Measurements from ENCODE around the gene TRAPPC2L. TPM values are rescaled to one million over a fixed set of nuclear protein-coding genes. Genes with fewer than 3 reads are reported as not detected.
"Not testable (repeated sequence)": the region's sequence is repeated elsewhere in the genome, so short reads cannot be mapped to it uniquely, and the experiment has no call there.

TRAPPC2L gene
- total RNA-seq, 1 experiment from 2014 or later = 48.4 TPM

DNA sequence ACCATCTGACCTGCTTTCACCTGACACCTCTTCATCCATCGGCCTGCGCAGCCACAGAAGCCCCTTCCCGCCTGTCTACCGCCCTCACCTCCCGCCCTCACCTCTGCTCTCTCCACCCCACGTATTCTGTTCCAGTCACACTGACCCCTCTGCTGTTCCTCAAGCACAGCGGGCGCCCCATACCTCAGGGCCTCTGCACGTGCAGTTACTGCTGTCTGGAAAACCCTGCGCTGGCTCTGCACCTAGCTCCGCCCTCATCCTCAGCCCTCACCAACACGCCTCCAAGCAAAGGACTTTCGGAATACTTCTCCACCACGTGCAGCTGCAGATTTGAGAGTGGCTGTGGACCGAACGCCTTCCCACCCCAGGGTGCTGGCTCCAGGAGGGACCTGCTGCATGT, 34.2 kb downstream of the TRAPPC2L start:
- no peak for DNase-seq (ENCODE audit: low read depth)

GRCh38 chr16:88892065-88892464, 35.1 kb downstream of the TRAPPC2L start:
- DNase-seq (ENCODE audit: low read depth) = no peak

- DNase-seq (ENCODE audit: low read depth) = no peak
Measured at GRCh38 chr16:88893127-88893968, 36.4 kb downstream of the TRAPPC2L start.

DNA sequence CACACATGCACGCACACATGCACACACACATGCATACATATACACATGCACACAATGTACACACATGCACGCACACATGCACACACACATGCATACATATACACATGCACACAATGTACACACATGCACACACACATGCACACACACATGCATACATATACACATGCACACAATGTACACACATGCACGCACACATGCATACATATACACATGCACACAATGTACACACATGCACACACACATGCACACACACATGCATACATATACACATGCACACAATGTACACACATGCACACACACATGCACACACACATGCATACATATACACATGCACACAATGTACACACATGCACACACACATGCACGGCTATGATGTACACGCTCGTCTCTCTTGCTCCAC, 37.3 kb downstream of the TRAPPC2L start:
- DNase-seq (ENCODE audit: low read depth) = not testable (repeated sequence)

- no peak for DNase-seq (ENCODE audit: low read depth)
Measured at GRCh38 chr16:88894681-88895300, 37.9 kb downstream of the TRAPPC2L start.

DNA sequence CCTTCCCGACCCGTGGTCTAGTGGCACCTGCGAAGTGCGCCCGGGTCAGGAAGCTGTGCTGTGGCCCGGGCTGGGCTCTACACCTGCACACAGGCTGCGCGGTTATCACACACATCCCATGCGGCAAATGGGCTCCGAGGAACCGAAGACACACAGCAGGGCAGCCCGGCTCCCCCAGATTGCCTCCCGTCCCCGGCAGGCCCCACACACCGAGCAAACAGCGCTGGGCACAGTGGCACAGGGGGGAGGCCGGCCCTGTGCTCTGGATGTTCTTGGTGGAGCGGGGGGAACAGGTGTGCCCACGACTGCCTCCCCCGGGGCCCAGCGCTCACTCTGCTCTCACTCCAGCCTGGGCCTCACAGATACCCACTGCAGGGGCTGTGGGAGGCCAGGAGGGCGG, 38.4 kb downstream of the TRAPPC2L start:
- no peak for DNase-seq (ENCODE audit: low read depth)

DNA sequence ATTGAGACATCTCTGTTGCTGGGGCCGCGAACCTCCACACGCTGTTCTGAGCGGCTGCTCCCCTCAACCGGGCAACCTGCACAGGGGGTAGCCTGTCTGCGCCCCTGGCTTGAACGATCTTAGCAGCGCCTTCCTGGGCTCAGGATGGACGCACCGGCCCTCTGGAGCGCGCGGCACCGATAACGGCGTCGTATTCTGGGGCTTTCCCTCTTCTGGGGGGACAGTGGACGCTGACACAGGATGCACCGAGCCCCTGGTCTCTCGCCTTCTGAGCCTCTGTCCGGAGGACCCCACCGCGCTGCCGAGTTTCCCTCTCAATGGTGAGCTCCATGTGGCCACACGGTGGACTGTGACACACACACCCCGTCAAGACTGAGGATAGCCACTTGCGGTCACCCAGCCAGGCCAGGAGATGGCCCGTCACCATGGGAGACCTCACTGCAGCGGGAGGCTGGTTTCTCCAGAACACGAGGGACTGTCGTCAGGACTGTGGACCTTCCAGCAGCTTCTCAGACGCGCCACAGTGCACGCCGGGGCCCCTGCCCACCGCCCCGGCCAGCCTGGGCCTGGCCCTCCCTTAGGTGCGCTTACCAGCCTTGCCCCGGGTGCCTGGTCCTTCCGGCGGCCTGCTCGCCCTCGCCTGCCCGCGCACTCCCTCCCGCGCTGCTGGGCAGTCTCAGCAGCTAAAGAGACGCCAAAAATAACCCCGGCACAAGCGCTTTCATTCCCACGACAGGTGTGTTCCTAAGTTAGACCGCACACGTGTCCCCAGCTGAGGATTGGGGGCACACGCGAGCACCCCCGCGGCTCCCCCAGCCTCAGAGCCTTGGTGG, 39.5 kb downstream of the TRAPPC2L start:
- no peak for DNase-seq (ENCODE audit: low read depth)

GRCh38 chr16:88897696-88898425, 40.9 kb downstream of the TRAPPC2L start:
- DNase-seq (ENCODE audit: low read depth) = no peak

DNA sequence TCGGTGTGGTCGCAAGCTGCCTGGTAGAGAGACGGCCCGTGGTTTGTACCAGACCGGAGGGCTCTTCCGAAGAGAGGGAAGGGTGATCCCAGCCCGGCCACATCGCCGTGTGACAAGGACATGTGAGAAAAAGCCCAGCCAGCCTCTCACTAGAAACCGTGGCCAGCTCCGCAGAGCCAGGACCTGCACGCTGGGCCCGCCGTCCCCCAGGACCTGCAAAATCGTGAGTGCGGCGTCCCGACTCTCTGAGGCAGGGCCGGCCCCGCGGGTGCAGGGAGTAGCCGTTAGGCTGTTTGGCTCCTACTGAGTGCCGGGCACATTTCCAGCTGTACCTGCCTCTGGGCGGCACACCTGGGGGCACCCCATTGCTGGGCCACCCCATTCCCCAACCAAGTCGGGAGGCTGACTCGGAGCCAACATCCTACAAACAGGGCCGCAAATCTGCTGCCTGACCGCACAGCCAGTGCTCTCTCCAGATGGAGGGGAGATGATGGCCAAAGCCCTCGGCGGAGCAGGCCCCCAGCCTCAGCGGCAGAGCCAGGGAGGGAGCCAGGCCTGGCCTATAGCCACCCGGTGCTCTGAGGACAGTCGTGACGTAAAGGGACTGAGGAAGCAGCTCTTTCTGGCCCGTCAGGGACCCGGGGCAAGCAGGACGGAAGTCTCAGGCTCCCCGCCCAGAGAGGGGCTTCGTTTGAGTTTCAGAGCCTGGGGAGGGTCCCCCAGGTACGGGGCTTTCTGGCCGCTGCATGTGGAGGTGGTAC, 43.2 kb downstream of the TRAPPC2L start:
- no peak for DNase-seq (ENCODE audit: low read depth)

DNA sequence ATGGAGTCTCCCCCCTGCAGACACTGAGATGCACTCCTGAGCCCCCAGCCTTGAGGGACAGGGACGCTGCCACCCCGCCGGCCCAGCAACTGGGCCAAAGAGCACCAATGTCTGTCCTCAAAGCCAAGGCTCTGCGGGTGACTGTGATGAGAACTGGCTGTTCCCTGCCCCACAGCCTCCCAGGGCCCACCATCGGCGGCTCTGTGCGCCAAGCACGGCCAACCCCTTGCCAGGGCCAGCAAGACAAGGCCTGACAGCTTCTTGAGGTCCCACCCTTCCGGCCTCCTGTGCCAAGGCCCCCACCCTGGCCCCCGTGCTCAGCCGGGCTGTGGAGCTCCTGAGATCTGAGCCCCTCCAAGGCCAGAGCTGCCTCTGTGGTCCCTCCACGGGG, 43.7 kb downstream of the TRAPPC2L start:
- DNase-seq (ENCODE audit: low read depth) = no peak

DNA sequence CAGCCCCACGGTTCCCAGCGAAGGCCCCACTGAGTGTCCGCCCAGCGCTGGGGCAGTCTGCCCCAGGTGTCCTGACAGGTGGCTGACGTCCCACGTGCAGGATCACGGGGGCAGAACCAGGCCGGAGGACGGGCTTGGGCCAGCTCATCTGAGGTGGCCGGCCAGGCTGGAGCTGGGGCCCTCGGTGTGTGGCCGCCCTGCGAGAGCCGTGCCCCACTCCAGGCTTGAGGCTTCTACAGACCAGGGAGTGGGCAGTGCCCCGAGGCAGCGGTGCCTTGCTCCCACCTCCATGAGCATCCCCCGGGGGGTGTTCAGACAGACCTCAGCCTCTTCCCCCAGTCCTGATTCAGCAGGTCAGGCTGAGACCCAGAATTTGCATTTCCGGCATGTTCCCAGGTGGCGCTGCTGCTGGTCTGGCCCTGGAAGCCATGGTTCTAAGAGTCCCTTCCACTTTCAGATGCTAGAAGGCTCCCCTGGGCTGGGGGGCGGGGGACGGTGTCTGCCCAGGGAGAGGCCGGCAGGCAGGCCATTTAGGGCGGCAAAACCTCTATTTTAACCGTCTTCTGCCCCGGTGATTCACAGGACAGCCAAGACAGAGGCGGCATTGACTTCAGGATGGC, 44.9 kb downstream of the TRAPPC2L start:
- no peak for DNase-seq (ENCODE audit: low read depth)

GRCh38 chr16:88902744-88903143, 45.8 kb downstream of the TRAPPC2L start:
- no peak for DNase-seq (ENCODE audit: low read depth)

GRCh38 chr16:88903267-88903666, 46.3 kb downstream of the TRAPPC2L start:
- no peak for DNase-seq (ENCODE audit: low read depth)

GRCh38 chr16:88904676-88905365, 47.9 kb downstream of the TRAPPC2L start:
- no peak for DNase-seq (ENCODE audit: low read depth)

DNA sequence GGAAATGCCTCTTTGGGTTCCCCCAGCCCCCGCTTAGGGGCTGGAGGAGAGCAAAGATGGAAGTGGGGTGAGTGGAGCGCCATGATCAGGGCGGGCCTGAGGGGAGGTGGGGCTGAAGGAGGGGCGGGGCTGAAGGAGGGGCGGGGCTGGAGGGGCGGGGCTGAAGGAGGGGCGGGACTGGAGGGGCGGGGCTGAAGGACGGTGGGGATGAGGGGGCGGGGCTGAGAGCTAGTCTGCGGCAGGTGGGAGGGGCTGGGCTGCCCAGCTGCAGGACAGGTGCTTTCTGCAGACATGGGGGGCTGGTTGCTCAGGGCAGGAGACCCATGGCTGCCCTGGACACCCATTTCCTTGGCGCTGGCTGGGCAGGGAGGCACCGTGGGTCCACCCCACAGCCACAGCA, 48.6 kb downstream of the TRAPPC2L start:
- no peak for DNase-seq (ENCODE audit: low read depth)

DNA sequence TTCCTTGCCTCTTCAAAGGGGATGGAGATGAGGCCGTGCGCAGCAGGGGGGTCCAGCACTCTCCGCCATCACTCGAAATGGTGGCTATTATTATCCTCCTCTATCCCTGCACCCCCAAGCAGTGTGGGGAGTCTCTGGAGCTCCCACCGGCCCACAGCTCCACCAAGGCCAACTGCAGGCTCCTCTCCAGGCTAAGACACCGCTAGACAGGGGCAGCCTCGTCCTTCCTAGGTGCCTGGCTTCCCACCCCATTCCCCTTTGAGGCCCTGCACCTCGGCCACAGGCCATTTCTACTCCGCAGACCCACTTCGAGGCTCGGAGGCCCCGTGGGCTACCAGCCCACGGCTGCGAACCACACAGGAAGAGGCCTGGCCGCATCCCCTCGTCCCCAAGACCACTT, 49.1 kb downstream of the TRAPPC2L start:
- no peak for DNase-seq (ENCODE audit: low read depth)

GRCh38 chr16:88906535-88907105, 49.7 kb downstream of the TRAPPC2L start:
- DNase-seq (ENCODE audit: low read depth) = no peak

DNA sequence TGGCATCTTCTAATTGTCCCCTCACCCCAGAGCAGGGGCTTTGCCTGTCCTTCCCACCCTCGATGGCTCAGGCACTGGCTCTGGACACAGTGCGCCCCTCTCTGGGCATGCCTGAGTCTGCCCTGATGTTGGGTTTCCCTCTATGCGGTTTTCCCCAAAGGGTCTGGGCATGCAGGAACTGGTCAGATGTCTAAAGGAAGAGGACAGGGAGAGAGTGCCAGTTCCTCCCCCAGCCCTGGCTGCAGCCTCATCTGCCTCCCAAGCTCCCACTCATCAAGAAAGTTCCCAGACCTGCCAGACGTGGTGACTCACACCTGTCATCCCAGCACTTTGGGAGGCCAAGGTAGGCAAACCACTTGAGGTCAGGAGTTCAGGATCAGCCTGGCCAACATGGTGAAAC, 50.8 kb downstream of the TRAPPC2L start:
- DNase-seq (ENCODE audit: low read depth) = peak; percentile 70

DNA sequence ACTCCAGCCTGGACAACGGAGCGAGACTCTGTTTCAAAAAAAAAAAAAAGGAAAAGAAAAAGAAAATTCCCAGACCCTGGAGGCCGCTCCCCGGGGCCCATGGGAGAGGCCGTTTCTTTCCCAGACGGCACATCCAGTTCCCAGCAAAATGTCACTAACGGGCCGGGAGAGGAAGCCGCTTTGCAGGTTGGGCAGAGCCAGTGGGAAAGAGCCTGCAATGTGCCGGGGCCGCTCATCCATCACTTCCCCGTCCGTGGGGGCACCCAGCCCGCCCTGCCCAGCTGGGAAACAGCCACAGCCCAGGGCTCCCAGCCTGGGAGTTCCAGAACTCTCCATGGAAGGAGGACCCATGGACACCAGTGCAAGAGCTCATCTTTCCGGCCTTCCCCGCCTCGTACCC, 51.4 kb downstream of the TRAPPC2L start:
- no peak for DNase-seq (ENCODE audit: low read depth)
